Measurements from ENCODE around the gene FSD1L. TPM values are rescaled to one million over a fixed set of nuclear protein-coding genes. Genes with fewer than 3 reads are reported as not detected.

Gene FSD1L
- polyA plus RNA-seq, 2 of the 4 experiments (the other 2 are of a cell fraction): 3.2 to 8.5 TPM

DNA sequence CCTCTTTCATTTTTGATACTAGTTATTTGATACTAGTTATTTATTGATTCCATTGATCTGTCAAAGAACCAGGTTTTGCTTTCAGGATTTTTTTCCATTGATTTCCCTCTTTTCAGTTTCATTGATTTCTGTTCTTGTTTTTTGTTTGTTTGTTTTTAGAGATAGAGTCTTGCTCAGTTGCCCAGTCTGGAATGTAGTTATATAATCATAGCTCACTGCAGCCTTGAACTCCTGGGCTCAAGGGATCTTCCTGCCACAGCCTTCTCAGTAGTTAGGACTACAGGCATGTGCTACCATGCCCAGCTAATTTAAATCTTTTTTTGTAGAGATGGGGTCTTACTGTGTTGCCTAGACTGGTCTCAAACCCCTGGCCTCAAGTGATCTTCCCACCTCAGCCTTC lies 49.9 kb downstream of the FSD1L start:
- H3K9me3 ChIP-seq: no peaks in the 10 kb centered on the region
- ChIA-PET POLR2A (no interaction called here), CTCF (no interaction called here)
- H3K4me2 ChIP-seq: no peak overlapping the region
- TF ChIP-seq RFX5 (IDR thresholded peaks at IDR 0.05) (no peak), POLR2A (IDR thresholded peaks at IDR 0.05; ENCODE audit: low read length) (no peak), SMC3 (IDR thresholded peaks at IDR 0.05) (no peak), ZFP36 (IDR thresholded peaks at IDR 0.05; ENCODE audit: borderline replicate concordance, partially characterized antibody) (no peak), ZSCAN20 (CRISPR knock-in tag; IDR thresholded peaks at IDR 0.05) (no peak), CBX2 (IDR thresholded peaks at IDR 0.05; ENCODE audit: borderline replicate concordance, low read depth) (no peak), RCOR1 (IDR thresholded peaks at IDR 0.05; ENCODE audit: low read depth, low read length) (no peak), BHLHE40 (IDR thresholded peaks at IDR 0.05; ENCODE audit: low read depth, low read length) (no peak), SREBF2 (IDR thresholded peaks at IDR 0.05) (no peak), MAZ (IDR thresholded peaks at IDR 0.05; ENCODE audit: borderline replicate concordance, low read depth, low read length) (no peak), FOXS1 (CRISPR knock-in tag; IDR thresholded peaks at IDR 0.05) (no peak), MYC (IDR thresholded peaks at IDR 0.05; ENCODE audit: borderline replicate concordance, low read length) (no peak), ZNF302 (CRISPR knock-in tag; IDR thresholded peaks at IDR 0.05) (no peak), CHD2 (IDR thresholded peaks at IDR 0.05; ENCODE audit: low read length, partially characterized antibody) (no peak)
- TF ChIP-seq, protein P1, sequence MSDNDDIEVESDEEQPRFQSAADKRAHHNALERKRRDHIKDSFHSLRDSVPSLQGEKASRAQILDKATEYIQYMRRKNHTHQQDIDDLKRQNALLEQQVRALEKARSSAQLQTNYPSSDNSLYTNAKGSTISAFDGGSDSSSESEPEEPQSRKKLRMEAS (IDR thresholded peaks at IDR 0.05): no peak
- TF ChIP-seq, protein P2, sequence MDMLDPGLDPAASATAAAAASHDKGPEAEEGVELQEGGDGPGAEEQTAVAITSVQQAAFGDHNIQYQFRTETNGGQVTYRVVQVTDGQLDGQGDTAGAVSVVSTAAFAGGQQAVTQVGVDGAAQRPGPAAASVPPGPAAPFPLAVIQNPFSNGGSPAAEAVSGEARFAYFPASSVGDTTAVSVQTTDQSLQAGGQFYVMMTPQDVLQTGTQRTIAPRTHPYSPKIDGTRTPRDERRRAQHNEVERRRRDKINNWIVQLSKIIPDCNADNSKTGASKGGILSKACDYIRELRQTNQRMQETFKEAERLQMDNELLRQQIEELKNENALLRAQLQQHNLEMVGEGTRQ (IDR thresholded peaks at IDR 0.05): no peak
- TF ChIP-seq, protein P3, sequence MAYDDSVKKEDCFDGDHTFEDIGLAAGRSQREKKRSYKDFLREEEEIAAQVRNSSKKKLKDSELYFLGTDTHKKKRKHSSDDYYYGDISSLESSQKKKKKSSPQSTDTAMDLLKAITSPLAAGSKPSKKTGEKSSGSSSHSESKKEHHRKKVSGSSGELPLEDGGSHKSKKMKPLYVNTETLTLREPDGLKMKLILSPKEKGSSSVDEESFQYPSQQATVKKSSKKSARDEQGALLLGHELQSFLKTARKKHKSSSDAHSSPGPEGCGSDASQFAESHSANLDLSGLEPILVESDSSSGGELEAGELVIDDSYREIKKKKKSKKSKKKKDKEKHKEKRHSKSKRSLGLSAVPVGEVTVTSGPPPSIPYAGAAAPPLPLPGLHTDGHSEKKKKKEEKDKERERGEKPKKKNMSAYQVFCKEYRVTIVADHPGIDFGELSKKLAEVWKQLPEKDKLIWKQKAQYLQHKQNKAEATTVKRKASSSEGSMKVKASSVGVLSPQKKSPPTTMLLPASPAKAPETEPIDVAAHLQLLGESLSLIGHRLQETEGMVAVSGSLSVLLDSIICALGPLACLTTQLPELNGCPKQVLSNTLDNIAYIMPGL (CRISPR knock-in tag; IDR thresholded peaks at IDR 0.05; ENCODE audit: borderline replicate concordance): no peak
- no peak overlapping the region for H3K27ac ChIP-seq
- FAIRE-seq (no peak), DNase-seq (ENCODE audit: low read depth in 1 of 2, low spot score in 1 of 2) (no peak), ATAC-seq (no peak)
- no peak overlapping the region for H3K4me3 ChIP-seq
- no peaks in the 10 kb centered on the region for H3K4me1 ChIP-seq

DNA sequence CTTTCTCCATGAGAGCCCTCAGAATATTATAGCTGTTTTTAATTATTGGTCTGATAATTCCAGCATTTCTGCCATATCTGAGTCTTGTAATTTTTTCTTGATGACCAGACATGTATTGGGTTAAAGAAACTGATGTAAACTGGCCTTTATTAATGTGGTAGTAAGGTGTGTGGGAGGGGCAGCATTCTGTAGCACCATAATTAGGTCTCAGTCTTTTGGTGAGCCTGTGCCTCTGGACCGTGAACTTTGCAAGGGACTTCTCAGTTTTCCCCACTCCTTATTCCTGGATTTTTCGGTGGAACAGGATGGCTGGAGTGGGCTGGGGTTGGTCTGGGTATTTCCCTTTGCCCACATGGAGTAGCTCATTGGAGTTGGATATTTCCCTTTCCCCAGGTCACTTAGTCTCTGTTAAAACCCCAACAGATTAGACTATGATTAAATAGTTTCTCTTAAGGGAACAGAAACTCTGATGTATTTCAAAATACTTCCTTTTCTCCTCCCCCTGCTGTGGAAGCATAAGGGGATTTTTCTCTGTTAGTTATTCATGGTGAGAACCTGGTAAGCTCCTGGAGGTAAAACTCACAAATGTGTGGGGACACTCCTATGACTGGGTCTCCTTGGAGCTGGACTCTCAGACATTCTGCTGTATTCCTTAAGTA lies 52.4 kb downstream of the FSD1L start:
- ATAC-seq (no peak), FAIRE-seq (no peak), DNase-seq (ENCODE audit: low read depth in 1 of 2, low spot score in 1 of 2) (no peak)
- Histone ChIP-seq H3K27ac (no peak overlapping the region), H3K4me1 (peaks cover 9% of the 10 kb centered on the region), H3K4me2 (no peak overlapping the region), H3K4me3 (no peak overlapping the region), H3K9me3 (no peaks in the 10 kb centered on the region)
- 78% methylated on average over 2 of the region's 2 CpGs for WGBS (ENCODE audit: missing lambda C conversion rate)
- ChIA-PET POLR2A (no interaction called here), CTCF (interaction anchor here (0.6 to 2.6 kb wide), 2 partner anchors 13 to 17 kb away, joined by 4 to 6 read pairs; no protein-coding TSS in a partner anchor)
- TF ChIP-seq, protein P1 (IDR thresholded peaks at IDR 0.05): no peak
- TF ChIP-seq HDAC2 (IDR thresholded peaks at IDR 0.05): no peak
- TF ChIP-seq, protein P4, sequence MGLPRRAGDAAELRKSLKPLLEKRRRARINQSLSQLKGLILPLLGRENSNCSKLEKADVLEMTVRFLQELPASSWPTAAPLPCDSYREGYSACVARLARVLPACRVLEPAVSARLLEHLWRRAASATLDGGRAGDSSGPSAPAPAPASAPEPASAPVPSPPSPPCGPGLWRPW (IDR thresholded peaks at IDR 0.05): no peak
- no peak for TF ChIP-seq KDM1A (IDR thresholded peaks at IDR 0.05; ENCODE audit: low read depth)
- no peak for TF ChIP-seq POLR2A (IDR thresholded peaks at IDR 0.05; ENCODE audit: low read length)
- TF ChIP-seq ZFP36 (IDR thresholded peaks at IDR 0.05; ENCODE audit: borderline replicate concordance, partially characterized antibody): no peak
- TF ChIP-seq, protein P2 (IDR thresholded peaks at IDR 0.05): no peak
- TF ChIP-seq, protein P5, sequence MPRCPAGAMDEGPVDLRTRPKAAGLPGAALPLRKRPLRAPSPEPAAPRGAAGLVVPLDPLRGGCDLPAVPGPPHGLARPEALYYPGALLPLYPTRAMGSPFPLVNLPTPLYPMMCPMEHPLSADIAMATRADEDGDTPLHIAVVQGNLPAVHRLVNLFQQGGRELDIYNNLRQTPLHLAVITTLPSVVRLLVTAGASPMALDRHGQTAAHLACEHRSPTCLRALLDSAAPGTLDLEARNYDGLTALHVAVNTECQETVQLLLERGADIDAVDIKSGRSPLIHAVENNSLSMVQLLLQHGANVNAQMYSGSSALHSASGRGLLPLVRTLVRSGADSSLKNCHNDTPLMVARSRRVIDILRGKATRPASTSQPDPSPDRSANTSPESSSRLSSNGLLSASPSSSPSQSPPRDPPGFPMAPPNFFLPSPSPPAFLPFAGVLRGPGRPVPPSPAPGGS (IDR thresholded peaks at IDR 0.05): no peak
